Effector CD4-positive, alpha-beta T cell (primary cell): Measurements from ENCODE around the gene NMRAL1.

Source experiments
- DNase-seq: peaks from one replicate; pipeline ENCODE4 v3.0.0-alpha.2; 2020

Gene NMRAL1

GRCh38 chr16:4420505-4421105 lies 53.8 kb downstream of the NMRAL1 start:
- DNase-seq = no peak

- DNase-seq = no peak
Measured at GRCh38 chr16:4419402-4419959, 54.9 kb downstream of the NMRAL1 start.

- peak; percentile 99 for DNase-seq
Measured at GRCh38 chr16:4416200-4417032, 58.0 kb downstream of the NMRAL1 start, which contains the start of gene CORO7. Gene CORO7 (minus strand): TSS chr16:4416596. CDS start chr16:4416518, 78 bp downstream.

GRCh38 chr16:4415538-4416199 lies 58.8 kb downstream of the NMRAL1 start:
- DNase-seq = peak; percentile 50

- DNase-seq = peak; percentile 79
Measured at GRCh38 chr16:4414187-4414917, 60.1 kb downstream of the NMRAL1 start.

- no peak for DNase-seq
Measured at GRCh38 chr16:4412854-4413253, 61.6 kb downstream of the NMRAL1 start.

GRCh38 chr16:4412159-4412558 lies 62.3 kb downstream of the NMRAL1 start:
- DNase-seq = no peak
